ENCODE measurements around the gene IVD. TPM values are rescaled to one million over a fixed set of nuclear protein-coding genes. Genes with fewer than 3 reads are reported as not detected.

Gene IVD
- total and polyA plus RNA-seq, 9 of the 15 experiments (the other 6 are each of a cell fraction or from before 2014, with no cell fraction given): 0.15 to 4.5 (median 2.4) TPM

DNA sequence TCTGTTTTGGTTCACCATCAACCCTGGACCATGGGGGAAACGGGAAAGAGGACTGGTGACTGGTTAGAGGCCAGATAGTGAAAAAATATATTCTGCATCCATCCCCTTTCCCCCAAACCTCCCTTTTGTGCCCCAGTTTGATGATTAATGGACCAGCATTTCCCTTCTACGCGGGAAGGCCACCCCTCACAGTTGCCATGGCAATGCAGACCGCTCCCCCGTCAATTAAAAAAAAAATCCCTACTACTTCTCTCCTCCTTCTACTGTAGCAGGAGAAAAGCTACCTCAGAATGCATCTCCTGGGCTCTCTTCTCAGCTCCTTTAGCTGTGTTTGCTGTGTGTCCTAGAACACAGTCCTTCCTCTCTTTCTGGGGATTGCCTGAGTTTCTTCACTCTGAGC, 39.1 kb downstream of the IVD start:
- peaks cover 88% of the 10 kb centered on the region for H3K79me2 ChIP-seq (ENCODE audit: control insufficient read depth, insufficient read depth, low read length)
- peaks cover 33% of the 10 kb centered on the region for H4K20me1 ChIP-seq (replicated peaks; ENCODE audit: control insufficient read depth, insufficient read depth, low read length)
- peaks cover 4% of the 10 kb centered on the region for H3K9me1 ChIP-seq (ENCODE audit: control insufficient read depth, insufficient read depth, low read length)
- FAIRE-seq (no peak), DNase-seq (ENCODE audit: extremely low read depth in 1 of 4, low spot score in 3 of 4) (no peak), ATAC-seq (no peak)
- no peak overlapping the region for H3K4me2 ChIP-seq (ENCODE audit: insufficient read depth, low read length)
- H3K27me3 ChIP-seq (ENCODE audit: control insufficient read depth in 2 of 2, insufficient read depth in 2 of 2, low read length in 2 of 2): no peaks in the 10 kb centered on the region
- in situ Hi-C loops (cut with MboI) (no loop called here), intact Hi-C loops (cut with micrococcal nuclease) (loop anchor here (5.0 kb wide), 1 partner anchor 63 kb away; no protein-coding TSS in a partner anchor)
- H3K27ac ChIP-seq (ENCODE audit: extremely low read depth, low read depth, low read length): no peak overlapping the region
- no peaks in the 10 kb centered on the region for H3K9me3 ChIP-seq (replicated peaks; ENCODE audit: control insufficient read depth, insufficient read depth, low read depth, low read length)
- POLR2A ChIA-PET: interaction anchor here (1.3 to 8.4 kb wide), 2 partner anchors 9 to 19 kb away, joined by 3 to 89 read pairs; no protein-coding TSS in a partner anchor
- peaks cover 19 to 32% of the 10 kb centered on the region in 2 experiments for H3K4me1 ChIP-seq (replicated peaks in 1 of 2; ENCODE audit: control insufficient read depth in 2 of 2, insufficient read depth in 2 of 2, low read length in 2 of 2)
- CTCF ChIA-PET (ENCODE audit: low intra/inter-chr PET ratio): interaction anchor here (0.6 kb wide), 2 partner anchors 44 to 167 kb away, joined by 3 read pairs; no protein-coding TSS in a partner anchor
- no peak overlapping the region; a peak in 1 of 4 replicates for H3K9ac ChIP-seq (ENCODE audit: insufficient read depth in 1 of 2, low read depth in 2 of 2, low read length in 2 of 2)
- BruUV-seq (replicated peaks): no TSS peak
- H3K4me3 ChIP-seq: no peak overlapping the region
- peaks cover 30% of the 10 kb centered on the region; the same call in 2 of the 3 replicates for H3K36me3 ChIP-seq (ENCODE audit: control insufficient read depth, insufficient read depth, low read length)
- 90% methylated on average over 4 of the region's 5 CpGs for WGBS (ENCODE audit: insufficient coverage, low coverage, missing lambda C conversion rate)
- no peak overlapping the region for H2AFZ ChIP-seq (ENCODE audit: low read depth, low read length)
- no peak for TF ChIP-seq EGR1 (conservative IDR thresholded peaks at IDR 0.05)
- TF ChIP-seq E2F3 (CRISPR knock-in tag; IDR thresholded peaks at IDR 0.05): no peak
- TF ChIP-seq ZNF444 (CRISPR knock-in tag; IDR thresholded peaks at IDR 0.05): no peak
- no peak for TF ChIP-seq CBX1 (IDR thresholded peaks at IDR 0.05; ENCODE audit: low read depth)
- no peak for TF ChIP-seq ERF (CRISPR knock-in tag; IDR thresholded peaks at IDR 0.05)
- no peak for TF ChIP-seq ZNF695 (CRISPR knock-in tag; IDR thresholded peaks at IDR 0.05)
- no peak for TF ChIP-seq KLF6 (CRISPR knock-in tag; IDR thresholded peaks at IDR 0.05; ENCODE audit: borderline replicate concordance)
- TF ChIP-seq ZC3H8 (IDR thresholded peaks at IDR 0.05): no peak
- TF ChIP-seq SMARCC2 (IDR thresholded peaks at IDR 0.05; ENCODE audit: low read depth): no peak
- no peak for TF ChIP-seq ZNF318 (IDR thresholded peaks at IDR 0.05; ENCODE audit: borderline replicate concordance in 1 of 2, low read depth in 1 of 2)
- TF ChIP-seq, protein P1, sequence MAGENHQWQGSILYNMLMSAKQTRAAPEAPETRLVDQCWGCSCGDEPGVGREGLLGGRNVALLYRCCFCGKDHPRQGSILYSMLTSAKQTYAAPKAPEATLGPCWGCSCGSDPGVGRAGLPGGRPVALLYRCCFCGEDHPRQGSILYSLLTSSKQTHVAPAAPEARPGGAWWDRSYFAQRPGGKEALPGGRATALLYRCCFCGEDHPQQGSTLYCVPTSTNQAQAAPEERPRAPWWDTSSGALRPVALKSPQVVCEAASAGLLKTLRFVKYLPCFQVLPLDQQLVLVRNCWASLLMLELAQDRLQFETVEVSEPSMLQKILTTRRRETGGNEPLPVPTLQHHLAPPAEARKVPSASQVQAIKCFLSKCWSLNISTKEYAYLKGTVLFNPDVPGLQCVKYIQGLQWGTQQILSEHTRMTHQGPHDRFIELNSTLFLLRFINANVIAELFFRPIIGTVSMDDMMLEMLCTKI (IDR thresholded peaks at IDR 0.05; ENCODE audit: partially characterized antibody): no peak
- no peak for TF ChIP-seq HMG20A (CRISPR knock-in tag; conservative IDR thresholded peaks at IDR 0.05)
